HG03060 (cell line): ENCODE data around the gene ICAM2.
"Not testable (repeated sequence)": the region's sequence is repeated elsewhere in the genome, so short reads cannot be mapped to it uniquely, and the experiment has no call there.

Source experiments
- ATAC-seq: cut with Tn5 transposase; IDR thresholded peaks from one replicate; pipeline ENCODE4 v1.9.1; 2021; ENCODE audit warnings: low read depth, moderate number of reproducible peaks; ENCODE audit not compliant: unreplicated experiment

ICAM2 gene

GRCh38 chr17:64015447-64015846 lies 5.0 kb downstream of the ICAM2 start:
- ATAC-seq, result no peak

DNA sequence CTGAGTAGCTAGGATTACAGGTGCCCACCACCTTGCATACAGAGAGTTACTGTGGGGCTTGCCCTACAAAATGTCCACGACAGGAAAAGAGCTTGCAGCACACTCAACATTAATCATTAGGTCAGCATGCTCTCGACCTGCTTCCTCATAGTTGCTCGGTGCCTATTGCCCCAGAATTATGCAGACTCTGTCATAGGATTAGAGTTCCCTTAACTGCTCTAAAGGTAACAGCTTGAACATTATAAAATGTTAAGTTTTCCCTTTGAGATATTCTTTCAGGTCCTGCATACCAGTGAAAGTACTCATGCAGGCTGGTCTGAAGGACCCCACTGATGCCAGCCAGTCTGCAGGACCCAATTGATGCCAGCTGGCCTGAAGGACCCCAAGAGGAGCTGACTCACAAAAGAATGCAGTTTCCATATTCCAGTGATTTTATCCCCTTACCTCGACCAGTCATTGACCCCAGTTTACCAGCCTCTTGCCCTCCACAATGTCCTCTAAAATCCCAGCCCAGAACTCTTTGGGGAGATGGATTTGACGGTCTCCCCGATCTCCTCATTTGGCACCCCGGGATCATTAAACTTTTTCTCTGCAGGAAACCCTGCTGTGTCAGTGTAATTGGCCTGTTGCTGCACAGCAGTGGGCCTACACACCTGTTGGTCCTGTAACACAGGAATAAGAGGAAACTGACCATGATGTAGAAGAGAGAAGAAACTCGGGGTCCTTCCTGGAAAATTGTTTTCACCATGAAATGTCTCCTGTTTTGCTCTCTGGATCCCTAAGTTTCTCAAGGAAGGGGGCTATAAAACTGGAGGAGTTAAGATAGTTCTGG lies 10.6 kb downstream of the ICAM2 start:
- no peak for ATAC-seq

DNA sequence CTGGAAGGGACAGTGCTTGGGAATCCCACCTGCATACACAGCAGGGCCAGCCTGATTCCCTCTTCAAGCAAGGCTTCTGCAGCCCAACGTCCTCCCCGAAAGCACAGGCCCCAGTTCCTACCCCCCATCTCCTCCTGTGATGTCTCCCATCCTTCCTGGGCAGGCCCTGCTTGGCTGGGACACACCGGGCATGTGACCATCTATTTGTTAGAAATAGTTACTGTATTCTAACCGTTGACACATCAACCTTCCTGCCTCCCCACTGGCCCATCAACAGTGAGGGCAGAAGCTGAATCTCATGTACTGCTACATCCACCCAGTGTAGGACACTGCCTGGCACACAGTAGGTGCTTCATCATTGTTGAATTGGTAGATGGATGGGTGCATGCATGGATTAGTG lies 11.6 kb downstream of the ICAM2 start:
- ATAC-seq, result no peak

GRCh38 chr17:64008346-64008745 lies 12.1 kb downstream of the ICAM2 start:
- ATAC-seq, result no peak

- no peak for ATAC-seq
Measured at GRCh38 chr17:64007838-64008282, 12.6 kb downstream of the ICAM2 start.

GRCh38 chr17:64007089-64007837 lies 13.2 kb downstream of the ICAM2 start:
- ATAC-seq, result not testable (repeated sequence)

DNA sequence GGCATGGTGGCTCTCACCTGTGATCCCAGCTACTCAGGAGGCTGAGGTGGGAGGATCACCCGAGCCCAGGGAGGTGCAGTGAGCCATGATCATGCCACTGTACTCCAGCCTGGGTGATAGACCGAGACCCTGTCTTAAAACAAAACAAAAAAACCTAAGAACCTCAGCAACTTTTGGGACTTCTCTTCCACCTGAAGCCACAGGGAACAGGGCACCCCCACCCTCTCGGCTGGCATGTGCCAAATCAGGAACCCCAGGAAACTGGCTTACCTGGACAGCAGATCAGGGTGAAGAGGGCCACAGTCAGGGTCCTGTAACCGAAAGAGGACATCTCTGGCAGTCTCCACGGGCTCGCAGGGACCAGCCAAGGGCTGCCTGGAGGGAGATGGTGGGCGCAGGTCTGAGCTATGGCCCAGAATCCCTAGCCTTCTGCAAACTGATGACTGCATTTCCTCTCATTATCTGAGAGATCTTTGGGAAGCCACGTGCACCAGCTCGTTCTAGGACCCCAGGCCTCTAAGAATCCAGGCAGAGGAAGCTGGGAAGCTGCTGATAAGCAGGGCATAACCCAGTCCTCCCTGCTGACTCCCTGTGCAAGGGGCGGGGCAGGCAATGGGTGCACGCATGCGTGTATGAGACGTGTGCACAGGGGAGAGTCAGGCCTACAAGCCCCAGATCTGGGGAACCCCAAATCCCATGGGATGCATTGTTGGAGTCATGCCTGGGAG lies 13.9 kb downstream of the ICAM2 start:
- no peak for ATAC-seq

GRCh38 chr17:64005734-64006167 lies 14.7 kb downstream of the ICAM2 start:
- ATAC-seq, result no peak

GRCh38 chr17:64004903-64005733 lies 15.3 kb downstream of the ICAM2 start:
- no peak for ATAC-seq

- ATAC-seq, result no peak
Measured at GRCh38 chr17:64004218-64004770, 16.1 kb downstream of the ICAM2 start.

- ATAC-seq, result no peak
Measured at GRCh38 chr17:64003526-64004121, 16.8 kb downstream of the ICAM2 start.

DNA sequence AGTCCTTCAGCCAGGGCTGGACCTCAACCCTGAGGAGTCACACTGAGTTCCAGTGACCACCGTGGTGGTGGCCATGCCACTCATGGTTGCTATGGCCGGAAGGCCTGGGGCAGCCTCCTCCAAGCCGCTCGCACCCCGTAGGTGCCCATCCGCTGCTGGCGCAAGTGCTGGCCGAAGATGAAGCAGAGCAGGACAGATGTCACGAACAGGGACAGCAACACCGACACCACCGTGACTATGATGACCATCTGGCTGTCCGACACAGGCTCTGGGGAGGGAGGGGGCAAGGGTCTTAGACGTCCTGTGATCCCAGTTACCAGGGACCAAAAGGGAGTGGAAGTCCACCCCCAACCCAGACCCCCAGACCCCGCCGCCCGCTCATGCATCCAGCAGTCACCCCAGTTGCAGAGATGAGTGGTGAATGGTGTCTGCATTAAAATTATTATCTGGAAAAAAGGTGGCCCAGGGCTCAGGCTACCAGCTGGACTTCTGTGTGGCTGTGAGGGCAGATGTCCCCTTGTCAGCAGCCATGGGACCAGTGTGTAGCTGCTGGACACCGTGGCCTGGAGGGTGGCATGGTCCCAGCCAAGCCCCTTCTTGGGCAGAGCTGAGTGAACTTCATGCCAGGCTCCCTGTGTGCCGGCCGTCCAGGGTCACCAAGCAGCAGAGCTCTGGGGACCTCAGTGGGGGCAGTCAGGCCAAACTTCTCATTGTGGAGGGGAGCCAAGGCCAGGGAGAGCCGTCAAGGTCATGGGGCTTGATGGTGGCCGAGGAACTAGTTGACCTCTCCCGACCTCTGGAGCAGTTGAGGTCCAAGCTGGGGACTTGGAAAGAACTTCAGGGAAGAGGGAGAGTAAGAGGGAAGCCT lies 17.5 kb downstream of the ICAM2 start:
- no peak for ATAC-seq

- ATAC-seq, result no peak
Measured at GRCh38 chr17:64001763-64002529, 18.5 kb downstream of the ICAM2 start.

DNA sequence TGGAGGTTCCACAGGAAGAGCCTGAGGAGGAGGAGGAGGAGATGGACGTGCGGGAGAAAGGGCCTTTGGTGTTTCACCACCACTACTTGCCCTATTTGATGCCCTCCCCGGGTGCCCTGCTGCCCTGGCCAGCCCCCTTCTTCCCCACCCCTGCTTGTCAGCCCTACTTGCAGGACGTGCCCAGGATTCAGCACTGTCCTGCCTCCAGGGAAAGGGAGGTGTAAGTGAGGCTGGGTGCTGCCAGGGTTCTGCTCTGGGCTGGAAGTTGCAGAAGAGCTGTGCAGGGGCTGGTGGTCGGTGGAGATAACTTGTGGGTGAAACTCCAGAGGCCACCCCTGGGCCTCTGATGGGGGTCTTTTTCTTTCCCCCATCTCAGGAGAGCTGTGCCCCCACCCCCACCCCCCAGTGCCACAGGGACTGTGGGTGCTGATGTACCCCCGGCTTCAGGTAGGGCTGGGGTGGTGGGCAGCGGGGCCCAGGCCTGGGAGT lies 19.3 kb downstream of the ICAM2 start:
- no peak for ATAC-seq

- no peak for ATAC-seq
Measured at GRCh38 chr17:63999680-64000531, 20.5 kb downstream of the ICAM2 start.

DNA sequence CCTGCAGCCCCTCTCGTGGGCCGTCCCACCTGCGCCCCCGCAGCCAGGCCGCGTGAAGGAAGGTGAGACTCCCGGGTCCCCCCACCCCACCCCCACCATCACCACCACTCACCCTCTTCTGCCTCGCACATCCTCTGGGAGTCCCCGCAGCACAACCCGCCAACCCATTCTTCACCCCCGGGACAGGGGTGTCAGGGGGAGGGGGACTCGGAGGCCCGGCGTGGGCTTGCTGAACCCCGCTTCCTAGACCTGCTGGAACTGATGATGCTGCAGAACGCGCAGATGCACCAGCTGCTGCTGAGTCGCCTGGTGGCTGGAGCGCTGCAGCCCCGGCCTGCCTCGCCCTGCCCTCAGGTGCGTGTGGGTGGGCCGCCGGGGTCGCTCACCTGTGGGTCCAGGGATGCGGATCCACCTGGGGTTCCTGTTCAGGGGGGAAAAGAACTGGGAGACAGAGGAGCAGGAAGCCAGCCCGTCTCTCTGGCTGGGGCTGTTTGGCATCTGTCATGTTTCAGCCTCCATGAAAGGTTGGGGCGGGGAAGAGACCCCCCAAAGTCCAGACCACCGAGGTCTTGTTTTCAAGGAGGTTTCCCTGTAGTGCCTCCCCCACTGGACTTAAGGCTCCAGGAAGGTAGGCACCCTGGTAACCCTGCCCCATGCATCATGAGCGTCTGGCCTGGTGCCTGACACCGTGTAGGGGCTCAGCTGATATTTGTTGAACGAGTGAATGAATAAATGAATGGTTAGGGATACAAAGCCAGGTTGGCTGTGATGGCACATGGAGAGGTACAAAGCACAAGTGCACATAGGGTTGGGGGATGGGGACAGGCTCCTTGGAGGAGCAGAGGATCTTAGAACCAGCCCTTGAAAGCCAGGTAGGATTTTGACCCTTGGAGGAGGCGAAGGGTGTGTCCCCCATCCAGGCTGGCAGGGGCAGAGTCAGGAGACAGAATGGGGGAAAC lies 21.4 kb downstream of the ICAM2 start:
- ATAC-seq, result no peak
